ENCODE measurements around the gene BOK. TPM values are rescaled to one million over a fixed set of nuclear protein-coding genes. Genes with fewer than 3 reads are reported as not detected.
"Not testable (repeated sequence)": the region's sequence is repeated elsewhere in the genome, so short reads cannot be mapped to it uniquely, and the experiment has no call there.

The BOK gene
- total RNA-seq, 2 donors from 2014 or later, result 11.2 to 25.7 TPM

GRCh38 chr2:241516520-241516965, 42.0 kb upstream of the BOK start:
- no peak for TF ChIP-seq CTCF (IDR thresholded peaks at IDR 0.05)
- Histone ChIP-seq H3K27me3 (peaks cover 0 to 3% of the 10 kb centered on the region in 2 donors), H3K9me3 (no peaks in the 10 kb centered on the region), H3K4me1 (no peaks in the 10 kb centered on the region), H3K36me3 (no peaks in the 10 kb centered on the region), H3K27ac (no peak overlapping the region), H3K4me3 (no peak overlapping the region)
- no peak for DNase-seq (ENCODE audit: low spot score)

- no peak overlapping the region for H3K4me3 ChIP-seq
- H3K27ac ChIP-seq, result no peak overlapping the region
- DNase-seq (ENCODE audit: low spot score), result no peak
Measured at GRCh38 chr2:241517297-241517696, 41.2 kb upstream of the BOK start.

GRCh38 chr2:241519669-241520068, 38.9 kb upstream of the BOK start:
- TF ChIP-seq CTCF (IDR thresholded peaks at IDR 0.05), result no peak
- Histone ChIP-seq H3K9me3 (no peaks in the 10 kb centered on the region), H3K4me1 (no peaks in the 10 kb centered on the region), H3K27ac (no peak overlapping the region), H3K4me3 (no peak overlapping the region), H3K36me3 (no peaks in the 10 kb centered on the region), H3K27me3 (peaks cover 0 to 3% of the 10 kb centered on the region in 2 donors)
- no peak for DNase-seq (ENCODE audit: low spot score)

More at GRCh38 chr2:241517297-241517696, 41.2 kb upstream of the BOK start:
- no peaks in the 10 kb centered on the region for H3K4me1 ChIP-seq
- H3K27me3 ChIP-seq, result peaks cover 0 to 3% of the 10 kb centered on the region in 2 donors
- H3K9me3 ChIP-seq, result no peaks in the 10 kb centered on the region
- no peak for TF ChIP-seq CTCF (IDR thresholded peaks at IDR 0.05)
- H3K36me3 ChIP-seq, result no peaks in the 10 kb centered on the region

- no peak for TF ChIP-seq CTCF (IDR thresholded peaks at IDR 0.05)
- Histone ChIP-seq H3K36me3 (no peaks in the 10 kb centered on the region), H3K27ac (no peak overlapping the region), H3K9me3 (no peaks in the 10 kb centered on the region), H3K4me3 (no peak overlapping the region), H3K27me3 (peaks cover 0 to 3% of the 10 kb centered on the region in 2 donors), H3K4me1 (no peaks in the 10 kb centered on the region)
- no peak for DNase-seq (ENCODE audit: low spot score)
Measured at GRCh38 chr2:241522477-241522876, 36.1 kb upstream of the BOK start.

GRCh38 chr2:241525818-241526780, 32.4 kb upstream of the BOK start:
- not testable (repeated sequence) for H3K9me3 ChIP-seq, H3K27me3 ChIP-seq

GRCh38 chr2:241530571-241530970, 28.0 kb upstream of the BOK start:
- Histone ChIP-seq H3K27ac (no peak overlapping the region), H3K36me3 (no peaks in the 10 kb centered on the region), H3K4me3 (no peak overlapping the region), H3K4me1 (no peaks in the 10 kb centered on the region), H3K9me3 (no peaks in the 10 kb centered on the region), H3K27me3 (no peaks in the 10 kb centered on the region)
- no peak for TF ChIP-seq CTCF (IDR thresholded peaks at IDR 0.05)
- DNase-seq (ENCODE audit: low spot score), result no peak

More at GRCh38 chr2:241525818-241526780, 32.4 kb upstream of the BOK start:
- H3K36me3 ChIP-seq; H3K27ac ChIP-seq; H3K4me3 ChIP-seq; H3K4me1 ChIP-seq; DNase-seq (ENCODE audit: low spot score): not testable (repeated sequence)

Measured in right atrium auricular region (tissue), 2 donors.